AG10803 (cell line): Measurements from ENCODE around the gene C14orf119.

ENCODE experiments used
- DNase-seq: peaks from one replicate; pipeline ENCODE4 v3.0.0; 2010; ENCODE audit warnings: low read depth
- H3K4me3 ChIP-seq: 2 replicates; pipeline ENCODE4 v1.5.1; 2011; ENCODE audit warnings: mild to moderate bottlenecking, low read length, control low read depth
- TF ChIP-seq, protein P1 (sequence below): conservative IDR thresholded peaks from 2 replicates; pipeline ENCODE4 v1.5.1; 2011; ENCODE audit warnings: mild to moderate bottlenecking, low read length, control low read depth, inconsistent platforms

Gene C14orf119

DNA sequence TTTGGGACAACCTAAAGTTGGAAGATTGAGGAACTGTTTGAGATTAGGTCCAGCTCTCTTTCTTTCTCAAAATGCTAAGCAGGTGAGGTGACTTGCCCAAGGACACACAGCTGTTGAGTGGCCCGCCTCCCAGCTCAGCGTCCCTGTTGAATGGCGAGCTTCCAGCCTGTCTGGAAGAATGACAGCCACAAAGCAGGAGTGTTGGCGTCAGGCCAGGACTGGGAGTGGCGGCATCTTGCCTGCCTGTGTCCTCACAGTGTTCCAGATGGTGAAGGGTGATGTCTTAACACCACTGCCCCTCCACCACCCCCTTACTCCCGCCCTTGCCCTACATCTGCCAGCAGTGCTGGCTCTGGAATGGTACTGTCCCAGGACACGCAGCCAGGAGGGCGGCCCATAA lies 28.1 kb downstream of the C14orf119 start:
- no peak overlapping the region for H3K4me3 ChIP-seq
- DNase-seq, result peak; percentile 73
- TF ChIP-seq, protein P1, sequence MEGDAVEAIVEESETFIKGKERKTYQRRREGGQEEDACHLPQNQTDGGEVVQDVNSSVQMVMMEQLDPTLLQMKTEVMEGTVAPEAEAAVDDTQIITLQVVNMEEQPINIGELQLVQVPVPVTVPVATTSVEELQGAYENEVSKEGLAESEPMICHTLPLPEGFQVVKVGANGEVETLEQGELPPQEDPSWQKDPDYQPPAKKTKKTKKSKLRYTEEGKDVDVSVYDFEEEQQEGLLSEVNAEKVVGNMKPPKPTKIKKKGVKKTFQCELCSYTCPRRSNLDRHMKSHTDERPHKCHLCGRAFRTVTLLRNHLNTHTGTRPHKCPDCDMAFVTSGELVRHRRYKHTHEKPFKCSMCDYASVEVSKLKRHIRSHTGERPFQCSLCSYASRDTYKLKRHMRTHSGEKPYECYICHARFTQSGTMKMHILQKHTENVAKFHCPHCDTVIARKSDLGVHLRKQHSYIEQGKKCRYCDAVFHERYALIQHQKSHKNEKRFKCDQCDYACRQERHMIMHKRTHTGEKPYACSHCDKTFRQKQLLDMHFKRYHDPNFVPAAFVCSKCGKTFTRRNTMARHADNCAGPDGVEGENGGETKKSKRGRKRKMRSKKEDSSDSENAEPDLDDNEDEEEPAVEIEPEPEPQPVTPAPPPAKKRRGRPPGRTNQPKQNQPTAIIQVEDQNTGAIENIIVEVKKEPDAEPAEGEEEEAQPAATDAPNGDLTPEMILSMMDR, result no peak

DNA sequence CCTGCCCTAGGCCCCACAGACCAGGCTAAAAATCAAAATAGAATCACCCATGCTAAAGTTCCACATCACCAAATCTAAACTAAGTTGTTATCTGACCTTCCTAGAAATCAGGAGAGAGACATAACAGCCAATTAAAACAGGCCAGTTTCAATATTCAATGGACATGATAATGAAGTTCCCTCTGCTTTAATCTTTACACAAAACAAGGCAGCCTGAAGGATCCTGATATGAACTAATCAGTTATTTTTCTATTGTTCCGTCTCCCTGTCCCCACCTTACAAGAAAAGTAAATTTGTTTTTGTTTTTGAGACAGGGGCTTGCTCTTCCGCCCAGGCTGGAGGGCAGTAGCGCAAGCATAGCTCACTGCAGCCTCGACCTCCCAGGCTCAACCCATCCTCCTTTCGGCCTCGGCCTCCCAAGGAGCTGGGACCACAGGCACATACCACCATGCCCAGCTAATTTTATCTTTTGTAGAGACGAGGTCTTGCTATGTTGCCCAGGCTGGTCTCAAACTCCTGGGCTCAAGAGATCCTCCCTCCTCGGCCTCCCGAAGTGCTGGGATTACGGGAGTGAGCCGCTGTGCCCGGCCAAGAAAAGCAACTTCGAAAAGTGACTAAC lies 29.1 kb downstream of the C14orf119 start:
- TF ChIP-seq, protein P1, result no peak
- no peak for DNase-seq

DNA sequence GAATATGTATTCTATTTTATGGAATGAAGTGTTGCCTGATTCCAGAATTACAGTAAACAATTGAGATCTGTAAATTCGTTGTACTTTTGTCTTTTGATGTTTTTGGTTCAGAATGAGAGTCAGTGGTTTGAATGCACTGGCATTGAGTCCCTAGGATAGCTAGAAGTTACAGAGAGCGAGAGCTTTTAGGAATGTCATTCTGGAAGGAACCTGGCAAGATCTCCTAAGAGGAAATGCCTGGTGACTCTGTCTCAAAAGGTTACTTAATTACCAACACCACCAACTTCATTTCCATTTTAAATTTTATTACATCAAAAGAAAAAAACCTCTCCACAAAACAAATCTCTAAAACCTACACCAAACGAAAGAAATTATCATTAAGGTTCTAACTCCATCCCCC lies 29.7 kb downstream of the C14orf119 start:
- TF ChIP-seq, protein P1, result no peak
- H3K4me3 ChIP-seq, result no peak overlapping the region
- DNase-seq, result peak; percentile 54

More for the DNA sequence above, 29.1 kb downstream of the C14orf119 start:
- H3K4me3 ChIP-seq, result no peak overlapping the region

DNA sequence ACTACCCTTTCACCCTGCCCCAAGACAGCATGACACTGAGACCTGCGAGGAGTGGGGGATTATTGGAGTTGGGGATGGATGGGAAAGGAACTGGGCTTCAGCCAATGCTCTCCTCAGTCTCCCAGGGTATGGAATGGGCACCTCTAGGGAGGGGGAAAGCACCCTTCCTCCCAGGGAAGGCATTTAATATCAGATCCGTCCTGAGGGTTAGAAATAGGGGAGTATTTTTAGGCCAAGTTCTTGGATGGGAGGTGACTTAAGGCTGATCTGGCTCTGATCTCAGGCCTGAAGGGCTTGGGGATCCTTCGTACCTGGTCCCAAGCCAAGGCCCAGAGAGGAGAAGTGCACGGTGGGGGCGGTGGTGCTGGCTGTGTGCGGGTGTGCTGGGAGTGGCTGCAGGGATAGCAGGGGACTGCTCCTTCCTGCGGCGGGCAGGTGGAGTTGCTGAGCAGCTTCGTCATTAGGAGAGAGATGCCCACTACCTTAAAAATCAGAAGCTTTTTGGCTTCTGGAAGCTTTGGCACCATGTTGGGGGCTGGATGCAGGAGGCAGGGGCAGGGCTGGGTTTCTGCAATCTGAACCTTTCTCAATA lies 30.7 kb downstream of the C14orf119 start:
- no peak overlapping the region for H3K4me3 ChIP-seq
- DNase-seq, result no peak
- TF ChIP-seq, protein P1, result no peak

DNA sequence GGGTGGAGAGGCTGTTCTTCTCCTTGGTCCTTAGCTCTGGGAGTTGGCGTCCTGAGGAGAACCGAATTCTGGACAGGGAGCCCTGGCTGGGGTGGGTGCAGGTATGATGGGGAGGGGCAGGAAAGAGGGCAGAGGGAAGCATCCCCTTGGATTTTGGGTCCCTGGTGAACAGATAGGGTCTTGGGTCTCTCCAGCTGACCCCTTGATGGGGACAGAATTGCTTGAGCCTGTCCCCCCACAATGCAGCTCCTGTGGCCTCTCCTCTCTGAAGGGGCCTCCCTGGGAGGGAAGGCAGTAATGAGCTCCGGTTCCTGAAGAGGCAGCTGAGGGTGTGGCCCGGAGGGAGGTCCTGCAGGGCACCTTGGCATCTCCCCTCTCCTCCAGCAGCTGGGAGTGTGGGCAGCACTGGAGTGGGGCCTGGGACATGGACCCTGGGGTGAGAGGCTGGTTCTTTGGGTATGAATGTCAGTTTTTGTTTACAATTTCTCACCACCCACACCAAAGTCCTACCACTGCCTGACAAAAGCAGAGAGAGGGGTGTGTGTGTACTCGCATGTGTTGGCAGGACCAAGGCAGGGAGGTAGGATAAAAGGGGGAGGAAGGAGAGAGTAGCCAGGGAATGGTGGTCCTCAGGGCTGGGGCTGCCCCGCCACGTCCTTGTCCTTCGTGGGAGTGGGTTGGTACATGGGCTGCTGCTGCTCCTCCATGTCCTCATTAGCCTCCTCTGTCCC lies 31.4 kb downstream of the C14orf119 start:
- no peak overlapping the region for H3K4me3 ChIP-seq
- no peak for DNase-seq
- TF ChIP-seq, protein P1, result no peak

DNA sequence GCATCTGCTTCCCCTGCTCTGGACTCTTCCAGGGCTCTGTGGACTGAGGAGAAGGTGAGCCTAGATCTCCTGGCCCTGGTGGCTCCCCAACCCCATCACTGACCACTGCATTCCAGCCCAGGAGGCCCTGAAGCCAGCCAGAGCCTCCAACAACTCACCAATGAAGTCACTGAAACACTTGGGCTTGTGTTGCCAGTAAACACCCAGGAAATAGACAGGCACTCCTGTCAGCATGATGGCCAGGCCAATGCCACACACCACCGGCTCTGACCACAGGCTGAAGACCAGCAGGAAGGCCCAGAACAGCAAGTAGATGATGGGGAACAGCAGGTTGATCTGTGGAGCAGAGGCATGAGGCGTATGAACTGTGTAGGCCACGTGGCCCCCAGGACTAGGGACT lies 32.6 kb downstream of the C14orf119 start:
- TF ChIP-seq, protein P1, result no peak
- DNase-seq, result no peak
- H3K4me3 ChIP-seq, result no peak overlapping the region
